Gastroesophageal sphincter (tissue), 4 donors: ENCODE data around the gene TUBE1. TPM values are rescaled to one million over a fixed set of nuclear protein-coding genes. Genes with fewer than 3 reads are reported as not detected.
A peak's percentile ranks its signal among the peaks of the same experiment; 100 is the strongest.

Source experiments
- ATAC-seq: fragments of 150-250 bp; one replicate; pipeline ENCODE4 v1.9.1; 2016; ENCODE audit warnings: mild to moderate bottlenecking, moderate library complexity
- H3K27ac ChIP-seq, 4 donors: fragments of 200-600 bp; sonication (generic) in 3 of 4; 1 replicate in 3 of 4; 2 replicates in 1 of 4; pipeline ENCODE4 v1.5.1; 2016 to 2019
- H3K27me3 ChIP-seq: fragments of 200-600 bp; sonication (generic); one replicate; pipeline ENCODE4 v1.5.1; 2019
- H3K36me3 ChIP-seq, 2 donors: fragments of 200-600 bp; sonication (generic); one replicate each; pipeline ENCODE4 v1.5.1; 2019; ENCODE audit warnings: control low read depth in 1 of 2
- H3K4me1 ChIP-seq, 3 donors: fragments of 200-600 bp; sonication (generic); 1 replicate in 2 of 3; 2 replicates in 1 of 3; pipeline ENCODE4 v1.5.1; 2016 to 2019; ENCODE audit warnings: control low read depth in 2 of 3
- H3K4me3 ChIP-seq, 2 donors: fragments of 200-600 bp; sonication (generic); one replicate each; pipeline ENCODE4 v1.5.1; 2019; ENCODE audit warnings: mild to moderate bottlenecking in 1 of 2, moderate library complexity in 1 of 2
- H3K9me3 ChIP-seq, 3 donors: fragments of 200-600 bp; sonication (generic); one replicate each; pipeline ENCODE4 v1.5.1; 2017 to 2019; ENCODE audit warnings: control low read depth in 2 of 3
- CTCF ChIP-seq, 4 experiments: fragments of 200-600 bp in 2 of 4; fragments of 450-650 bp in 2 of 4; sonication (generic) in 1 of 4; IDR thresholded peaks; one replicate each; pipeline ENCODE4 v1.5.1; 2017 to 2019; ENCODE audit warnings: antibody characterized with exemption in 4 of 4, mild to moderate bottlenecking in 2 of 4, moderate library complexity in 2 of 4
- EP300 ChIP-seq: sonication (generic); formaldehyde crosslinking; IDR thresholded peaks from one replicate; pipeline ENCODE4 v1.6.1; 2017; ENCODE audit warnings: antibody characterized with exemption, mild to moderate bottlenecking
- POLR2A ChIP-seq, 2 donors: fragments of 450-650 bp; IDR thresholded peaks; one replicate each; pipeline ENCODE4 v1.6.1; 2017; ENCODE audit warnings: antibody characterized with exemption in 2 of 2, mild to moderate bottlenecking in 2 of 2, moderate library complexity in 1 of 2
- POLR2AphosphoS5 ChIP-seq: sonication (generic); formaldehyde crosslinking; IDR thresholded peaks from one replicate; pipeline ENCODE4 v1.6.1; 2017; ENCODE audit warnings: antibody characterized with exemption
- WGBS, 2 donors: methylation state at CpG; one replicate each; pipeline ENCODE4 v1.1.5; 2018; ENCODE audit warnings: low coverage in 1 of 2; 5-methylcytosine and 5-hydroxymethylcytosine counted together
- total RNA-seq, 4 donors: library from RNA; depleted of rRNA; stranded (reverse); fragments of >200 nt; gene quantifications; one replicate each; pipeline ENCODE4 v1.1.0, GENCODE V29; 2016

Gene TUBE1
- total RNA-seq, 4 donors from 2014 or later = 17.5 to 58.2 (median 31.6) TPM

GRCh38 chr6:112122756-112123155, 35.5 kb upstream of the TUBE1 start:
- Histone ChIP-seq H3K9me3 (no peaks in the 10 kb centered on the region), H3K27ac (peak overlapping the region in 1 of 4 donors; percentile 16), H3K36me3 (peaks cover 21 to 100% of the 10 kb centered on the region in 2 donors), H3K27me3 (no peaks in the 10 kb centered on the region), H3K4me3 (no peak overlapping the region), H3K4me1 (no peaks in the 10 kb centered on the region)
- ATAC-seq = no peak
- WGBS, 2 donors = 59 to 85% methylated on average over 2 of the region's 2 CpGs
- no peak for TF ChIP-seq EP300

DNA sequence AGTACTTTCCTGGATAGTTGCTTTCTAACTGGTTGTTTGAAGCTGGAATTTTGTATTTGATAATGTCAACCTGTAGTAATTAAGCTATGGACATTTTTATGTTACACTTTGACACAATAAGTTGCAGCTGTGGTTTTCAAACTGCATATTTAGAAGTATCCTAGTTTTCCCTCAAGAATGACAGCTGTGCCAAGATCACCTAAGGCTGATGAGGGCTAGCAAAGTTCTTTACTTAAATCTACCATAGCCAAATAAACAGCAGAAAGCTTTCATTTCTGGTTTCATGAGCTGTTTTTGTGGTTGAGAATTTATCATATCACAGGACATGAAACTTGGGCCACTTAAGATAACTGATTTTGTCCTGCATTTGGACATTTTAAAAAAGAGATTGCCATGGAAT, 30.8 kb upstream of the TUBE1 start:
- Histone ChIP-seq H3K27me3 (no peaks in the 10 kb centered on the region), H3K4me1 (peaks cover 0 to 21% (median 0%) of the 10 kb centered on the region in 3 donors), H3K36me3 (peaks cover 24 to 100% of the 10 kb centered on the region in 2 donors), H3K27ac (peak overlapping the region in 2 of 4 donors; percentile 28 to 52), H3K9me3 (no peaks in the 10 kb centered on the region), H3K4me3 (no peak overlapping the region)
- TF ChIP-seq POLR2A (IDR thresholded peaks at IDR 0.05) (no peak), EP300 (no peak), CTCF (IDR thresholded peaks at IDR 0.05) (no peak), POLR2AphosphoS5 (no peak)
- no peak for ATAC-seq

- Histone ChIP-seq H3K9me3 (no peaks in the 10 kb centered on the region), H3K36me3 (peaks cover 24 to 100% of the 10 kb centered on the region in 2 donors), H3K27me3 (no peaks in the 10 kb centered on the region), H3K4me1 (peaks cover 0 to 25% (median 0%) of the 10 kb centered on the region in 3 donors), H3K4me3 (no peak overlapping the region), H3K27ac (peak overlapping the region in 2 of 4 donors; percentile 28 to 52)
- no peak for TF ChIP-seq CTCF (IDR thresholded peaks at IDR 0.05)
- no peak for TF ChIP-seq POLR2AphosphoS5
- no peak for TF ChIP-seq EP300
- TF ChIP-seq POLR2A (IDR thresholded peaks at IDR 0.05) = no peak
- peak; percentile 27 for ATAC-seq
- WGBS, 2 donors = 15 to 29% methylated on average over 1 of the region's 1 CpG
Observed at GRCh38 chr6:112117554-112117953, 30.3 kb upstream of the TUBE1 start.

DNA sequence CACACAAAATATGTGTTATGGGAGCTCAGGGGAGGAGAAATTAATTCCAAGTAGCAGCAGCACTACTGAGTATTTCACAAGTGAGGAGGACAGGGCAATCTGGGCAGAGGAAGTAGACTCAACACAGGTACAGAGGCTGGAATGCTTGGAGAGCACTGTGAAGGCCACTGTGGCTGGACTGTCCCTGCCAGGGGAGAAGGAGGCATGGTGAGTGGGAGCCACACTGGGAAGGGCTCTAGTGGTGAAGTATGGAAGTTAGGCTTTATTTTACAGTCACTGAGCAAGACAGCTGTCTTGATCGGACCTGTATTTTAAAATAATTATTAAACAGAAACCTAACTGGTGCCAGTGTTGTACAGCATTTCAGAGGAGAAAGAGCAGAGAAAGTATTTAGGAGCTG, 28.9 kb upstream of the TUBE1 start:
- H3K4me1 ChIP-seq = peaks cover 0 to 25% (median 0%) of the 10 kb centered on the region in 3 donors
- no peak for TF ChIP-seq POLR2AphosphoS5
- TF ChIP-seq POLR2A (IDR thresholded peaks at IDR 0.05) = no peak
- no peak for TF ChIP-seq EP300
- no peak for TF ChIP-seq CTCF (IDR thresholded peaks at IDR 0.05)
- no peaks in the 10 kb centered on the region for H3K27me3 ChIP-seq
- ATAC-seq = no peak
- peaks cover 24 to 100% of the 10 kb centered on the region in 2 donors for H3K36me3 ChIP-seq
- H3K27ac ChIP-seq = peak overlapping the region in 2 of 4 donors; percentile 9 to 18
- H3K4me3 ChIP-seq = no peak overlapping the region
- 33 to 46% methylated on average over 1 of the region's 1 CpG for WGBS, 2 donors
- H3K9me3 ChIP-seq = no peaks in the 10 kb centered on the region

DNA sequence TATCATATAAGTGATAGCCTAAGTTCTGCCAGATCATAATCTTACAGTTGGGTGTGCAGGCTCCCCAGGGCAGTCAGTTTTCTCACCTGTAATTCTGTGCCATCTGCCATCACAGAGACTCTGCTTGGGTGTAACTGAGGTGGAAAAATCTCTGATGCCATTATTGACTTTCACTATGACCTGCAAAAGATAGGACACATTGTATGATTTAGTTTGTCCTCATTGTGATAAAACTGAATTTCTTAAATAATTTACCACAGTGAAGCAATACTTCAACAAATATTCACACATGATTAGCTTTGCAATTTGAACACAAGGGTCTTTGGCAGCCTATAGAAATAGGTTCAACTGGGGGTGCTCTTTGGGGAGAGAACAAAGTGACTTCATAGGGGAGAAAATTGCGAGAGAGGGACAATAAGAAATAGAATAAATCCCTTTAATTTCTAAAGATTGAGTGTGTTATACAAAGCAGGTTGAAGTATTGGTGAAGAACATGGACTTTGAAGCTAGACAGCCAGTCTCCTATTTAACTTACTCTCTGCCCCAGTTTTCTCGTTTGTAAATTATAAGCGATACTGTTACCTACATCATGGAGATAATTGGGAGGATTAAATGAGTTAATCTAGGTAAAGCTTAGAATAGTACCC, 27.4 kb upstream of the TUBE1 start:
- ATAC-seq = no peak
- Histone ChIP-seq H3K4me1 (peaks cover 0 to 40% (median 0%) of the 10 kb centered on the region in 3 donors), H3K9me3 (no peaks in the 10 kb centered on the region), H3K36me3 (peaks cover 23 to 94% of the 10 kb centered on the region in 2 donors), H3K27me3 (no peaks in the 10 kb centered on the region), H3K4me3 (no peak overlapping the region), H3K27ac (peak overlapping the region in 1 of 4 donors; percentile 11)
- TF ChIP-seq POLR2AphosphoS5 (no peak), CTCF (IDR thresholded peaks at IDR 0.05) (no peak), POLR2A (IDR thresholded peaks at IDR 0.05) (no peak), EP300 (no peak)
- WGBS, 2 donors = 88 to 97% methylated on average over 3 of the region's 3 CpGs
